ENCODE measurements around the gene STX10. TPM values are rescaled to one million over a fixed set of nuclear protein-coding genes. Genes with fewer than 3 reads are reported as not detected.

Gene STX10
- 68.7 and 69.7 TPM in 2 replicates for total RNA-seq

DNA sequence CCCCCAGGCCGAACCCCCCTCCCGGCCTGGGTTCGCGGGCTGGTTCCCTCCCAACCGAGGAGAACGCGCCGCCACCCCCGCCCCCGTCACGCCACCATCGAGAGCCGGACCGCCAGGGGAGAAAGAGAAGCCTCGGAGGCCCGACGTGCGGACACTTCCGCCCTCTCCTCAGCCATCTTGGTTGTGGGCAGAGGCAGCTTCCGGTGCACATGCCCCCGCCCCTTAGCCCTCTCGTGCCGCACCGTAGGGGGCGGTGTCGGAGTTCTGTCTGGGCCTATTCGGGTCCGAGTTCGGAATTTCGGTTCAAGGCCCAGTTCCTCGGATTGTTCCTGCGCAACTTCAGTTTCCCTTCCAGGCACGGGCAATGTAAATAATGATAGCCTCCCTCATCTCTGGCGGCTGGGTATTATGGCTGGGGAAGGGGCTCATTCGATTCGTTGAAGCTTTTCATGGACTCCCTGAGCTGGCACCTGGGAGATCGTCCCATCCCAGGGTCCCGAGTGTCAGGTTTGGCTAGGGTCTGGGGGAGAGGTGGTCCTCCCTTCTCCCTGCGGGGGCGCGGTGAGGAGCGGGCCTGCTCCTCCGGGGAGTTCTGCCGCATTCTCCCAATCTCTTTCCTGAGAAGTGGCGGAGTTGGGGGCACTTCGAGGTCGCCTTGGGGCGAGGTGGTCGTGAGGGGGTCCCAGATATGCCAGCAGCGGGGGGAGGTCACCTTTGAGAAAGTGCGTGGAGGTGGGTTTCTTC, at the start of gene STX10, which contains the start of gene IER2:
TSS of gene STX10 (minus strand) at position 189 of the 744 bp plus-strand sequence. CDS start 202 bp downstream, outside the sequence.
TSS of gene IER2 (plus strand) at position 225 of the 744 bp plus-strand sequence. CDS start 2,776 bp downstream, outside the sequence.

DNA sequence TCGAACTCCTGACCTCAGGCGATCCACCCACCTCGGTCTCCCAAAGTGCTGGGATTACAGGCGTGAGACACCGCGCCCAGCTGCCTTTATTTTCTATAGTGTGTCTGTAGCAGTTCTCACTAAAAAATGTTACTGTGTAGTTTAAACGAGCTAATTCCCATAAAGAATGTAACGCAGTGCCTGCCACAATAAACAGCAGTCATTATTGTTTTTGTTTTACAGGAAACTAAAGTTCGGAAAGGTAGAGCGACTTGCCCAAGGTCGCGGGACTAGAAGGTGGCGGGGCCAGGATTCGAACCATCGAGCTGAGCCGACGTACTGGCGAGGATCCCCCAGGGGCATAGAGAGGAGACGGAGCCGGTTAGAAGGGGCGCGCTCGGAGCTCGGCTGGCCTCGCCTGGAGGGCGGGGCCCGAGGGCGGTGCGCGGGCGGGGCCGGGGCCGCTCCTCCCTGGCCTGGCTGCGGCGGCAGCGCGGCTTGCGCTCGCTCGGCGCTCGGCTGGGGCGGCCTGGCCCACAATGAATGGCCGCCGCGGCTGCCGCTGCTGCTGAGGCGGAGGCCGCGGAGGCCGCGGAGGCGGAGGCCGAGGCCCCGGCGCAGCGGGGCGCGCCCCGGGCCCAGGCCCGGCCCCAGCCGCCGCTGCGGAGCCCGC, 32.3 kb downstream of the STX10 start, which contains the start of gene NACC1:
TSS of gene NACC1 (plus strand) at position 493 of the 652 bp plus-strand sequence. CDS start 16,944 bp downstream, outside the sequence.

DNA sequence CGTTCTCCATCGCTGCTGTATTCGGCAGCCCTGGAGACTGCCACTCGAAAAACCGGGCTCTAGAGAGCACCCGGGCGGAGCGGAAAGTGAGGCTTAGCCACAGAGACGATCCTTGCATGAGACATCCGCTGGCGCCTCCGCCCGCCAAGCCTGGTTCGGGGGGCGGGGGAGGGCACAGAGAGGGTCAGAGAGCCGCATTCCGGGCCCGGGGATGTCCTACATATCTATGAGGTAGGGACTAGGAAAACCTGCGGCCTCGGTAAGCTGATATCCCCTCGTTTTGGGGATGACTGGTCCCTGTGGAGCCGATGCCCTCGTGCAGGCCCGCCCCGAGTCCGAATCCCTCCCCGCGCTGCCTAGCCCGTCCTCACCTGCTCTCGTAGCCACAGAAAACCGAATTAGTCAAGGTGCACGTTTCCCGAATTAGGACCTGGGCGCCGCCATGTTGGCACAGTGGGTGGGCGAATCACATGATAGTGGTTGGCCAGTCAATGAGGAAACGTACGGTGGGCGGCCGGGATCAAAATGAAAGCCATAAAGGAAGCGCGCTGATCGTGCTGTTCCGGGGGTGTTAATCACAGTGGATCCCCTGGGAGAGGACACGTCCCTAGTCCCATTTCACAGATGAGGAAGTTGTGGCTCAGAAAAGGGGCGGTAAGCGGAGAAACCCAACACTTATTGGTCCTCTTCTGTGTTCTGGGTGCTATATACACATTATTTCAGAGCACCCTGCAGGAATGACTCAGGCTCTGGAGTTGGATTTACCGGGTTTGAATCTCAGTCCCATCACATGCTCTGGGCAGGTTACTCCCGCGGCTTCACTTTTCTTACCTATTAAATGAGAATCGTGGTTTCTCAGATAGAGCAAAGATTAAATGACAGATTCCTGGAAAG, 33.6 kb downstream of the STX10 start, which contains the start of gene TRMT1:
TSS of gene TRMT1 (minus strand) at position 459 of the 894 bp plus-strand sequence. CDS start at position 118, 341 bp downstream.

DNA sequence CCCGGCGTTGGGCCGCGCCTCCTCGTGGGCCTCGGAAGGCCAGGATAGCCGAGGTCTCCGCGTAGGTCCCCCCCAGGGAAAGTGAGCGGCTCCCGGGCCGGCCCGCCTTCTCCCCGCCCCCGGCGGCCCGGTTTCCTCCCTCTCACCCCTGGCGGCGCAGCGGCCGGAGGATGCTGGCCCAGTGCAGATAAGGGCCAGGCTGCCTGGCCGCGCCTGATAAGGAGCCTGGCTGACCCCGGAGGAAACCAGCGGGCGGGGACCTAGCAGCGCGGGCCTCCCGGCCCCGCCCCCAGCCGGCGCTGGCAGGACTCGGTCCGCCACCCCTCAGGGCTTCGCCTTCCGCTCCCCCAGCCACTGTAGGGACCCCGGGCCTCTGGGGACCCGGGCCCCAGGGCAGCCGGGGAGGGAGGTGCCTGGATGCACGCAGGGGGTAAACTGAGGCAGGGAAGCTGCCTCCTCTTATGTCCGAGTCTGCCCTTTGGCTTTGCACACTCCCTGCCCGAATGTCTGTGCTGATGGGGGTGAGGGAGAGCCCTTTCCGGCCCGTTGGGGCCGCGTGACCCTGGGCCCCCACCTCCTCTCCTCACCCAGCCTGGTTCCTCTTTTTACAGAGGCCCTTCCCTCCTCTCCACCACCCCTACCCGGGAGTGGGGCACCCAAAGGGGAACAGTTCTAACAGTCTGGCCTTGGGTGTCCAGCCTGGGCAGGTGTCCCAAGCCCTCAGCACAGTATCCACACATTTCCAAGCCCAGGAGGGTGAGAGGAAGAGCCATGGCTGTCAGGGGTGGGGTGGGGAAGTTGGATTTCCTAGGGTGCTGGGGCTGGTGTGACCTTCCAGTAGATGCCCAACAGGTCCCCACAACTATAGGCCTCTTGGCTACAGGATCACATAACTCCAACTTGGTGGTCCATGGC, 47.3 kb downstream of the STX10 start, which contains the start of gene LYL1:
TSS of gene LYL1 (minus strand) at position 193 of the 915 bp plus-strand sequence. CDS start 1,687 bp downstream, outside the sequence.

Other genes starting within 250 kb of the STX10 start
- not detected in 2 replicates for gene SYCE2, start 231.1 kb downstream of the STX10 start, total RNA-seq
- 77.2 and 78.3 TPM in 2 replicates for gene FARSA, start 216.7 kb downstream of the STX10 start, total RNA-seq
- 522 and 1,123 TPM in 2 replicates for gene CALR, start 211.8 kb downstream of the STX10 start, total RNA-seq
- gene RAD23A, start 204.5 kb downstream of the STX10 start, total RNA-seq: 71.6 and 126 TPM in 2 replicates
- 16.8 and 22.9 TPM in 2 replicates for gene GADD45GIP1, start 193.2 kb downstream of the STX10 start, total RNA-seq
- 0.24 TPM in 1 of 2 replicates, not detected in the other for gene DAND5, start 180.8 kb downstream of the STX10 start, total RNA-seq
- gene NFIX, start 154.9 kb downstream of the STX10 start, total RNA-seq: 8.7 and 16.6 TPM in 2 replicates
- 0.72 and 4.3 TPM in 2 replicates for gene LYL1, start 47.5 kb downstream of the STX10 start, total RNA-seq
- 76.9 and 79.5 TPM in 2 replicates for gene TRMT1, start 33.6 kb downstream of the STX10 start, total RNA-seq
- 37.1 and 43.1 TPM in 2 replicates for gene NACC1, start 32.1 kb downstream of the STX10 start, total RNA-seq
- gene IER2, start within 50 bp of the STX10 start, total RNA-seq: 18.8 and 23.0 TPM in 2 replicates